Measurements from ENCODE around the gene NPAS2.

- TF ChIP-seq, protein P1, sequence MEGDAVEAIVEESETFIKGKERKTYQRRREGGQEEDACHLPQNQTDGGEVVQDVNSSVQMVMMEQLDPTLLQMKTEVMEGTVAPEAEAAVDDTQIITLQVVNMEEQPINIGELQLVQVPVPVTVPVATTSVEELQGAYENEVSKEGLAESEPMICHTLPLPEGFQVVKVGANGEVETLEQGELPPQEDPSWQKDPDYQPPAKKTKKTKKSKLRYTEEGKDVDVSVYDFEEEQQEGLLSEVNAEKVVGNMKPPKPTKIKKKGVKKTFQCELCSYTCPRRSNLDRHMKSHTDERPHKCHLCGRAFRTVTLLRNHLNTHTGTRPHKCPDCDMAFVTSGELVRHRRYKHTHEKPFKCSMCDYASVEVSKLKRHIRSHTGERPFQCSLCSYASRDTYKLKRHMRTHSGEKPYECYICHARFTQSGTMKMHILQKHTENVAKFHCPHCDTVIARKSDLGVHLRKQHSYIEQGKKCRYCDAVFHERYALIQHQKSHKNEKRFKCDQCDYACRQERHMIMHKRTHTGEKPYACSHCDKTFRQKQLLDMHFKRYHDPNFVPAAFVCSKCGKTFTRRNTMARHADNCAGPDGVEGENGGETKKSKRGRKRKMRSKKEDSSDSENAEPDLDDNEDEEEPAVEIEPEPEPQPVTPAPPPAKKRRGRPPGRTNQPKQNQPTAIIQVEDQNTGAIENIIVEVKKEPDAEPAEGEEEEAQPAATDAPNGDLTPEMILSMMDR (IDR thresholded peaks at IDR 0.05), result no peak
- TF ChIP-seq POLR2A (IDR thresholded peaks at IDR 0.05), result no peak
These were observed 1.8 kb upstream of the NPAS2 start for GRCh38 chr2:100818003-100818605.

Measured in adrenal gland (tissue), 5 donors.